Measurements from ENCODE around the gene CTNND2.
"Not testable (repeated sequence)": the region's sequence is repeated elsewhere in the genome, so short reads cannot be mapped to it uniquely, and the experiment has no call there.

CTNND2 gene

DNA sequence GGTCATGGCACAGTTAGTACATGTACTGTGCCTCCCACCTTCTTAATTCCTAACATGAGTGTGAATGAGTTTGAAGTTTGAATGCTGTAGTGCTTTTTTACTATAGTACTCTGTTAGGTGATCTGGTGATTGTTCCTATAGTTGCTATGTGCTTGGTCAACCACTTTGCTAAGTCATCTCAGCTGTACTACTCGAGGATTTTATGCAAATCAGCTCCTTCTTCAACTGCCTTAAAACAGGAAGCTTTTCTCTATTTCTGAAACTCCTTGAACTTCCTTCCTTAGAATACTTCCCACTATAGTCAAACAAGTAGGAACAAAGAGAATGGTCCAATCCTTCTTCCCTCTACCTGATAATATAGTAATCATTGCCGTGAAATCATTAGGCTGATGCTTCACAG lies 219.6 kb downstream of the CTNND2 start:
- in situ Hi-C loops (cut with HindIII; ENCODE audit: low sequenced_read_pairs) = no loop called here

DNA sequence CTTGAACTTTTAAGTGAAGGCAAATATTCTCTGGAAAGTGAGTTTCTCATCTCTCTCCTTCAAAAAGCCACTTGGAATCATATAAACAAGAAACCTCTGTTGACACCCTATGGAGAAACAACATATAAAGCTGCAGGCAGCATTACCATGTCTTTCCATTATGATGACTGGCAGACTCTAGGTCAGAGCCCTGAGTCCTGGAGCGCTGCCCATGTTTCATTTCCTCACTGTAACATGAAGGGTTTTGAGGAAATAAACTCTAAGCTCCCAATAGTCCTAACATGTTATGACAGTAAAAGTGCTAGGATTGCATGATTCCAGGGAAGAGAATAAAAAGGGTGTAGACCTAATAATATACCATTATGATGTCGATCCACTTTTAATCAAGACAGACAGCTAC lies 220.6 kb downstream of the CTNND2 start:
- in situ Hi-C loops (cut with HindIII; ENCODE audit: low sequenced_read_pairs) = no loop called here

- in situ Hi-C loops (cut with HindIII; ENCODE audit: low sequenced_read_pairs) = no loop called here
Observed at GRCh38 chr5:11681796-11682195, 222.4 kb downstream of the CTNND2 start.

GRCh38 chr5:11679676-11680075 lies 224.6 kb downstream of the CTNND2 start:
- in situ Hi-C loops (cut with HindIII; ENCODE audit: low sequenced_read_pairs) = no loop called here

GRCh38 chr5:11675184-11675583 lies 229.1 kb downstream of the CTNND2 start:
- in situ Hi-C loops (cut with HindIII; ENCODE audit: low sequenced_read_pairs) = no loop called here

DNA sequence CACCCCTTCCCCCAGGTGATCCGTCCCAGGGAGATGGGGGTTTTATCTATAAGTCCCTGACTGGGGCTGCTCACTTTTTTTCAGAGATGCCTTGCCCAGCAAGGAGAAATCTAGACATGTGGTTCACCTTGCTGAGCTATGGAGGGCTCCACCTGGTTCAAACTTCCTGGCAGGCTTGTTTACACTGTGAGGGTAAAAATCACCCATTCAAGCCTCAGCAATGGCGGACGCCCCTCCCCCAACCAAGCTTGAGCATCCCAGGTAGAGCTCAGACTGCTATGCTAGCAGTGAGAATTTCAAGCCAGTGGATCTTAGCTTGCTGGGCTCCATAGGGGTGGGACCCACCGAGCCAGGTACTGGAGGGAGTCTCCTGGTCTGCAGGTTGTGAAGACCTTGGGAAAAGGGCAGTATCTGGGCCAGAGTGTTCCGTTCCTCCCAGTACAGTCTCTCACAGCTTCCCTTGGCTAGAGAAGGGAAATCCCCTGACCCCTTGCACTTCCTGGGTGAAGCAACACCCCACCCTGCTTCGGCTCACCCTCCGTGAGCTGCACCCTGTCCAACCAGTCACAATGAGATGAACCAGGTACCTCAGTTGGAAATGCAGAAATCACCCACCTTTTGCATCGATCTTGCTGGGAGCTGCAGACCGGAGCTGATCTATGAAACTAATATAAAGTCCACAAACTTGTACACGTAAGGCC lies 231.7 kb downstream of the CTNND2 start:
- in situ Hi-C loops (cut with HindIII; ENCODE audit: low sequenced_read_pairs) = no loop called here

GRCh38 chr5:11658376-11658775 lies 245.9 kb downstream of the CTNND2 start:
- in situ Hi-C loops (cut with HindIII; ENCODE audit: low sequenced_read_pairs) = no loop called here

DNA sequence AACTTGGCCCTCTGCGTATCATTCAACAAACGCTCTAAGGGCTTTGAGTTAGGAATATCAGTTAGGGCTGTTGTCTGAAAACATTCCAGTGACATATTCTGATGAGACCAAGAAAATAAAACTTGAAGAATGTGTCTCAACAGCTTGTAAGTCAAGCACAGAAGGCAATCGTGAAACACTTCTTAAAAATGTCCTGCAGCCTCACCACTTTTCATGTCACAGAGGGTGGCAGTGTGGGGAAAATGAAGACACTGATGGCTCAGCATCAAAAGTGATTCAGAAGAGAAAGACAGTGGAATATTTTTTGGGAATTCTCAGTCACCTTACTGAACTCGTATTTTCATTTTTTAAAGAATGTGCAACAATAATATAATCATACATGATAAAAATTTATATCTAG lies 247.3 kb downstream of the CTNND2 start:
- in situ Hi-C loops (cut with HindIII; ENCODE audit: low sequenced_read_pairs) = no loop called here

GRCh38 chr5:11655681-11656080 lies 248.6 kb downstream of the CTNND2 start:
- in situ Hi-C loops (cut with HindIII; ENCODE audit: low sequenced_read_pairs) = no loop called here

GRCh38 chr5:11650936-11651335 lies 253.3 kb downstream of the CTNND2 start:
- in situ Hi-C loops (cut with HindIII; ENCODE audit: low sequenced_read_pairs) = no loop called here

GRCh38 chr5:11646141-11646540 lies 258.1 kb downstream of the CTNND2 start:
- in situ Hi-C loops (cut with HindIII; ENCODE audit: low sequenced_read_pairs) = no loop called here

GRCh38 chr5:11642438-11642837 lies 261.8 kb downstream of the CTNND2 start:
- in situ Hi-C loops (cut with HindIII; ENCODE audit: low sequenced_read_pairs) = no loop called here

DNA sequence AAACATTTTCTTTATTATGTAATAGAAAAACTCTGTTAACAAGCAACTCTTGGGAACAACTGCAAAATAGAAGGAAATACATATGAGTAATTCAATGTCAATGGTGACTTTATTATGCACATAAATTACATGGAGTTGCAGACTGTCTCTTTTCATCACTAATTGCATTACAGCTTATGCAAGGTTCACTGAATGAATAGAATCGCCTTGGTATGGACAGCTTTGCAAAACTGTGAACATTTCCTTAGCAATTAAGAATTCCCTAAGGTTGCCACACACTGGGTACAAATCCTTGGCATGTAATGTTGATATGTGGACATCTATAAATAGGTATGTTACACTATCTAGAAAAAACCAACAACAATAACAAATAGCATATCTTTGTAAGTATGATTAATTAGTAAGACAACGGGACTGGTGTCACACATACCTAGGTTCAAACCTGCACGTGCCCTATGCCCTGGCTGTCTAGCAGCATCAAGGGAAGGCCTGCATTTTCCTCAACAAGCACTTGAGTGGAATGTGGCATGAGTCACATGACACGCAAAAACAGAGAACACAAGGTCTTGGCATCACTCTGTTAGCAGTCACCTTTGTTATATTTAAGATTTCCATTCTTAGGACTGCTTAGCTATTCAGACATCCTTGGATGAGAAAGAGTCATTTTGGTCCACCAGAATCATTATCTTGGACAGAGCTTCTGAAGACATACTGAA lies 263.9 kb downstream of the CTNND2 start:
- in situ Hi-C loops (cut with HindIII; ENCODE audit: low sequenced_read_pairs) = no loop called here

- in situ Hi-C loops (cut with HindIII; ENCODE audit: low sequenced_read_pairs) = no loop called here
Observed at GRCh38 chr5:11622785-11623184, 281.5 kb downstream of the CTNND2 start.

GRCh38 chr5:11620172-11620571 lies 284.1 kb downstream of the CTNND2 start:
- in situ Hi-C loops (cut with HindIII; ENCODE audit: low sequenced_read_pairs) = no loop called here

DNA sequence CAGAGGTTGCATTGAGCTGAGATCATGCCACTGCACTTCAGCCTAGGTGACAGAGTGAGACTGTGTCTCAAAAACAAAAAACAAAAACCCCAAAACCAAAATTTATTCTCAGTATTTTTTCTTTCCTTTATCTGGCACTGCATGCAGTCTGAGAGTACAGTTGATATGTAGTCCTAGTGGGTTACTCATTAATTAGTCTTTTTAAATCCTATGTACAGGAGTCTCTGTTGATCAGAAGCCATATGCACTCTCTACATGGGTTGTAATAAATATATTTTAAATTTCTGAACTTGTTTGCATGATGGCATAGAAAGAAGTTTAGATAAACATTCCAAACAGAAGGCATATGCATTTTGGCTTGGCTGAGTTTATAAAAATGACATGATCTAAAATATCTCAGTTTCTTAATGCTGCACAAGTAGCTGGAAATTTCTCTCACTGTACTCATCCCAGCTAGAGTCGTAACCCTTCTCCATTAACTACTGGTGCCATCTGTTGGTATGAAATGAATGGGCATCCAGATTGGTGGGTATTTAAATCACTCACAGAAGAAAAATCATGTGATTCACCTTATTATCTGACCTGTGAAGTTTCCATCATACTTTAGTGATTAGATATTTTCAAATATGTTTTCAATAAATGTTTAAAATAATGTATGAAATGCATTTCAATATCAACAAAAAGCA lies 284.8 kb downstream of the CTNND2 start:
- in situ Hi-C loops (cut with HindIII; ENCODE audit: low sequenced_read_pairs) = no loop called here

DNA sequence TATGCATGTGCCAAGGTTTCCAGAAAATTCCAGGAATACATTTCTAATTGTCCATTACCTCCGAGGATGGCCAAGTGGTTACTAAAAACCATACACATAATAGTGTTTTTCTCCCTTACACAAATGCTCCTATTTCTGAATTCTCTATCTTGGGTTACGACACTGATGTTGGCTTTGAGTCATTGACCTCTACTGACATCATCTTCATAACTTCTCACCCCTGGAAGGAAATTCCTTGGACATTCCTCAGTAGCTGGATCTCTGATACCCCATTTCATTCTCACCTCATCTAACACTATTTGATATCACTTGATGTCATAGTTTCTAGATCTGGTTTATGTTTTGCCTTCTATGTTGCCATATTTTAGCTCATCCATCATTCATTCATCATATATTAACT lies 287.2 kb downstream of the CTNND2 start:
- in situ Hi-C loops (cut with HindIII; ENCODE audit: low sequenced_read_pairs) = no loop called here

- in situ Hi-C loops (cut with HindIII; ENCODE audit: low sequenced_read_pairs) = not testable (repeated sequence)
Observed at GRCh38 chr5:11616624-11617023, 287.6 kb downstream of the CTNND2 start.

- in situ Hi-C loops (cut with HindIII; ENCODE audit: low sequenced_read_pairs) = no loop called here
Observed at GRCh38 chr5:11611011-11611410, 293.2 kb downstream of the CTNND2 start.

DNA sequence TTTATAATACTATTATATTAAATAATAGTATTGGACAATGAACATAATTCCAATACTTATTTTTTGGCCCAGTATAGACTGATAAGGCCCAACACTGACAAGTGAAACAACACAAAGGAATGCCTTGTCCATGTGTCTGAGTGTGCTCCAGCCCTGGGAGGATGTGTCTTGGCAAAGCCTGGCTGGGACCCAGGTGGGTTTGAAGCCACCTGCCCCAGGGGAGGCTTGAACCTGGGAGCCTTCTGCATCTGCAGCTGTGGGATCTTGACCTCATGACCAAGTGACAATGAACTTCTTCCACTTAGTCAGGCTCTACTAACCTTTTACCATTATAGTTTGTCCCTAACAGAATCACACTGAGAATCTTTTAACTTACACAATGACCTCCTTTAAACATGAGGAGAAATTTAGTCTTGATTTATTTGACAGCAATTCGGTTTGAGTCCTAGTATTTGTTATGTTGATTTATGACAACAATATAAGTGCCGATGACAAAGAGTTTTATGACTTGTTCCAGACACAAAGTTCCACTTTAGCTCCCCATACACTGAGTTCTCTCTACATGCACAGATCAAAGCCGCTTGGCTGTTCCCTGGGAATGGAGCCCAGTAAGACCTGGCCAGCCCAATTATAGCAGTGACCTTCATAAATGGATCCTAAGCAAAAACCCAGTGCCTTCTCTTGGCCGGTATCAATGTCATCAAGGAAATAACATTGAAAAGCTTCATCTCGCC lies 294.5 kb downstream of the CTNND2 start:
- in situ Hi-C loops (cut with HindIII; ENCODE audit: low sequenced_read_pairs) = no loop called here

DNA sequence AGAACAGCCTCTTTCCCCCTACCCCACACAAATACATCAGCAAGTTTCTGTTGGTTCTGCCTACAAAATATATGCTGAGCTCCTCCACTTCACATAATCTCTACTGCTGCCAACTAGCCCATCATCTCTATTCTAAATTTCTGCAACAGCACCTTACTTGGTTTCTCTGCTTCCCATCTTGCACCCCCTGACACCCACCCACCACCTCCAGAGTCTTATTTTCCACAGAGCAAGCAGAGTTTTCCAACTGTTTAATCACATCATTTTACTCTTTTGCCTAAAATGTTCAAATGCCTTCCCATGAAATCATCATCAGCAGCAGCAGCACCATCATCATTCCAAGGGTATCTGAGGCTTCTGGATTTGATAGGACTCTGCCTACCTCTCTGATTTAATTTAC lies 295.7 kb downstream of the CTNND2 start:
- in situ Hi-C loops (cut with HindIII; ENCODE audit: low sequenced_read_pairs) = no loop called here

Measured in endothelial cell of hepatic sinusoid (primary cell).